HEK293 (cell line): ENCODE results near the gene PTPRG.

Source experiments
- KLF16 ChIP-seq: fragments of 450-650 bp; formaldehyde crosslinking; IDR thresholded peaks from 2 replicates; pipeline ENCODE4 v1.5.1; 2017; ENCODE audit warnings: missing biosample characterization, missing genetic modification characterization
- SP2 ChIP-seq: fragments of 450-650 bp; formaldehyde crosslinking; IDR thresholded peaks from 2 replicates; pipeline ENCODE4 v1.5.1; 2016; ENCODE audit warnings: missing biosample characterization, missing genetic modification characterization
- SP7 ChIP-seq: fragments of 450-650 bp; formaldehyde crosslinking; IDR thresholded peaks from 2 replicates; pipeline ENCODE4 v1.5.1; 2016; ENCODE audit warnings: missing biosample characterization, missing genetic modification characterization
- ZNF114 ChIP-seq: fragments of 450-650 bp; formaldehyde crosslinking; IDR thresholded peaks from 2 replicates; pipeline ENCODE4 v1.5.0; 2017; ENCODE audit warnings: missing biosample characterization, missing genetic modification characterization
- ZNF146 ChIP-seq: fragments of 450-650 bp; formaldehyde crosslinking; IDR thresholded peaks from 2 replicates; pipeline ENCODE4 v1.5.1; 2016; ENCODE audit warnings: missing biosample characterization, missing genetic modification characterization
- ZNF175 ChIP-seq: fragments of 450-650 bp; formaldehyde crosslinking; IDR thresholded peaks from 2 replicates; pipeline ENCODE4 v1.5.1; 2016; ENCODE audit warnings: missing biosample characterization, missing genetic modification characterization
- ZNF274 ChIP-seq, 2 experiments: fragments of 200-500 bp in 1 of 2; fragments of 450-650 bp in 1 of 2; sonication (Bioruptor generic) in 1 of 2; formaldehyde crosslinking in 1 of 2; IDR thresholded peaks; 2 replicates each; pipeline versions ENCODE4 v1.5.1 to v1.6.1; 2014 to 2016; ENCODE audit warnings: borderline replicate concordance in 1 of 2, inconsistent platforms in 1 of 2, low read length in 1 of 2, missing biosample characterization in 1 of 2, missing genetic modification characterization in 1 of 2
- ZNF571 ChIP-seq: fragments of 450-650 bp; formaldehyde crosslinking; IDR thresholded peaks from 2 replicates; pipeline ENCODE4 v1.5.0; 2017; ENCODE audit warnings: missing biosample characterization, missing genetic modification characterization
- TF ChIP-seq, protein P1 (sequence below): fragments of 450-650 bp; formaldehyde crosslinking; IDR thresholded peaks from 2 replicates; pipeline ENCODE4 v1.5.1; 2016; ENCODE audit warnings: missing biosample characterization, missing genetic modification characterization
- TF ChIP-seq, protein P2 (sequence below): fragments of 450-650 bp; formaldehyde crosslinking; IDR thresholded peaks from 2 replicates; pipeline ENCODE4 v1.5.1; 2016; ENCODE audit warnings: missing biosample characterization, missing genetic modification characterization
- TF ChIP-seq, protein P3 (sequence below): fragments of 450-650 bp; formaldehyde crosslinking; IDR thresholded peaks from 2 replicates; pipeline ENCODE4 v1.5.1; 2017; ENCODE audit warnings: missing biosample characterization, missing genetic modification characterization
- TF ChIP-seq, protein P4 (sequence below): fragments of 450-650 bp; formaldehyde crosslinking; IDR thresholded peaks from 2 replicates; pipeline ENCODE4 v1.5.1; 2016; ENCODE audit warnings: missing biosample characterization, missing genetic modification characterization
- TF ChIP-seq, protein P5 (sequence below): fragments of 450-650 bp; formaldehyde crosslinking; IDR thresholded peaks from 2 replicates; pipeline ENCODE4 v1.5.1; 2016; ENCODE audit warnings: missing biosample characterization, missing genetic modification characterization, low read depth

DNA sequence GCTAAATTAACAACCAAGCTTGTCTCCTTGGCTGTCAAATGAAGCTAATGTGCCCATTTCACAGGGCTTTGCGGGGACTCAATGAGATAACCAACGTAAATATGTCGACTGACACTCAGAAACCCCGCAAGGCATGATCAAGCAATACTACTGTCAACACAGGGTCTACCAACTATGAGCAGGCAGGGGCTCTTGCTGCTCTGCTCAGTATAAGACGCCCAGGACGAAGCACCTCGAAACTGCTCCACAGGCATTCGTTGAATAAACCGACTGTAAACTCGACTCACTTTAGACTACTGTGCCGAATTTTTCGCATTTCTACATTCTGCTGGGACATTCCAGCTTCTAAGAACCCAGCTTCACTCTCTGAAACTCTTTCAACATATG is 757.0 kb downstream of the PTPRG start:
- TF ChIP-seq SP7 (tag by site-specific recombination): no peak
- TF ChIP-seq ZNF274 (IDR thresholded peaks at IDR 0.05; ENCODE audit: low read length): no peak
- TF ChIP-seq ZNF274 (tag by site-specific recombination; IDR thresholded peaks at IDR 0.05; ENCODE audit: borderline replicate concordance): no peak
- TF ChIP-seq, protein P1, sequence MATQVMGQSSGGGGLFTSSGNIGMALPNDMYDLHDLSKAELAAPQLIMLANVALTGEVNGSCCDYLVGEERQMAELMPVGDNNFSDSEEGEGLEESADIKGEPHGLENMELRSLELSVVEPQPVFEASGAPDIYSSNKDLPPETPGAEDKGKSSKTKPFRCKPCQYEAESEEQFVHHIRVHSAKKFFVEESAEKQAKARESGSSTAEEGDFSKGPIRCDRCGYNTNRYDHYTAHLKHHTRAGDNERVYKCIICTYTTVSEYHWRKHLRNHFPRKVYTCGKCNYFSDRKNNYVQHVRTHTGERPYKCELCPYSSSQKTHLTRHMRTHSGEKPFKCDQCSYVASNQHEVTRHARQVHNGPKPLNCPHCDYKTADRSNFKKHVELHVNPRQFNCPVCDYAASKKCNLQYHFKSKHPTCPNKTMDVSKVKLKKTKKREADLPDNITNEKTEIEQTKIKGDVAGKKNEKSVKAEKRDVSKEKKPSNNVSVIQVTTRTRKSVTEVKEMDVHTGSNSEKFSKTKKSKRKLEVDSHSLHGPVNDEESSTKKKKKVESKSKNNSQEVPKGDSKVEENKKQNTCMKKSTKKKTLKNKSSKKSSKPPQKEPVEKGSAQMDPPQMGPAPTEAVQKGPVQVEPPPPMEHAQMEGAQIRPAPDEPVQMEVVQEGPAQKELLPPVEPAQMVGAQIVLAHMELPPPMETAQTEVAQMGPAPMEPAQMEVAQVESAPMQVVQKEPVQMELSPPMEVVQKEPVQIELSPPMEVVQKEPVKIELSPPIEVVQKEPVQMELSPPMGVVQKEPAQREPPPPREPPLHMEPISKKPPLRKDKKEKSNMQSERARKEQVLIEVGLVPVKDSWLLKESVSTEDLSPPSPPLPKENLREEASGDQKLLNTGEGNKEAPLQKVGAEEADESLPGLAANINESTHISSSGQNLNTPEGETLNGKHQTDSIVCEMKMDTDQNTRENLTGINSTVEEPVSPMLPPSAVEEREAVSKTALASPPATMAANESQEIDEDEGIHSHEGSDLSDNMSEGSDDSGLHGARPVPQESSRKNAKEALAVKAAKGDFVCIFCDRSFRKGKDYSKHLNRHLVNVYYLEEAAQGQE (tag by site-specific recombination): no peak
- TF ChIP-seq, protein P2, sequence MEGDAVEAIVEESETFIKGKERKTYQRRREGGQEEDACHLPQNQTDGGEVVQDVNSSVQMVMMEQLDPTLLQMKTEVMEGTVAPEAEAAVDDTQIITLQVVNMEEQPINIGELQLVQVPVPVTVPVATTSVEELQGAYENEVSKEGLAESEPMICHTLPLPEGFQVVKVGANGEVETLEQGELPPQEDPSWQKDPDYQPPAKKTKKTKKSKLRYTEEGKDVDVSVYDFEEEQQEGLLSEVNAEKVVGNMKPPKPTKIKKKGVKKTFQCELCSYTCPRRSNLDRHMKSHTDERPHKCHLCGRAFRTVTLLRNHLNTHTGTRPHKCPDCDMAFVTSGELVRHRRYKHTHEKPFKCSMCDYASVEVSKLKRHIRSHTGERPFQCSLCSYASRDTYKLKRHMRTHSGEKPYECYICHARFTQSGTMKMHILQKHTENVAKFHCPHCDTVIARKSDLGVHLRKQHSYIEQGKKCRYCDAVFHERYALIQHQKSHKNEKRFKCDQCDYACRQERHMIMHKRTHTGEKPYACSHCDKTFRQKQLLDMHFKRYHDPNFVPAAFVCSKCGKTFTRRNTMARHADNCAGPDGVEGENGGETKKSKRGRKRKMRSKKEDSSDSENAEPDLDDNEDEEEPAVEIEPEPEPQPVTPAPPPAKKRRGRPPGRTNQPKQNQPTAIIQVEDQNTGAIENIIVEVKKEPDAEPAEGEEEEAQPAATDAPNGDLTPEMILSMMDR: no peak
- no peak for TF ChIP-seq KLF16 (tag by site-specific recombination)
- no peak for TF ChIP-seq ZNF114 (tag by site-specific recombination)
- TF ChIP-seq SP2 (tag by site-specific recombination): no peak
- TF ChIP-seq, protein P3, sequence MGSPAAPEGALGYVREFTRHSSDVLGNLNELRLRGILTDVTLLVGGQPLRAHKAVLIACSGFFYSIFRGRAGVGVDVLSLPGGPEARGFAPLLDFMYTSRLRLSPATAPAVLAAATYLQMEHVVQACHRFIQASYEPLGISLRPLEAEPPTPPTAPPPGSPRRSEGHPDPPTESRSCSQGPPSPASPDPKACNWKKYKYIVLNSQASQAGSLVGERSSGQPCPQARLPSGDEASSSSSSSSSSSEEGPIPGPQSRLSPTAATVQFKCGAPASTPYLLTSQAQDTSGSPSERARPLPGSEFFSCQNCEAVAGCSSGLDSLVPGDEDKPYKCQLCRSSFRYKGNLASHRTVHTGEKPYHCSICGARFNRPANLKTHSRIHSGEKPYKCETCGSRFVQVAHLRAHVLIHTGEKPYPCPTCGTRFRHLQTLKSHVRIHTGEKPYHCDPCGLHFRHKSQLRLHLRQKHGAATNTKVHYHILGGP (tag by site-specific recombination): no peak
- TF ChIP-seq, protein P4, sequence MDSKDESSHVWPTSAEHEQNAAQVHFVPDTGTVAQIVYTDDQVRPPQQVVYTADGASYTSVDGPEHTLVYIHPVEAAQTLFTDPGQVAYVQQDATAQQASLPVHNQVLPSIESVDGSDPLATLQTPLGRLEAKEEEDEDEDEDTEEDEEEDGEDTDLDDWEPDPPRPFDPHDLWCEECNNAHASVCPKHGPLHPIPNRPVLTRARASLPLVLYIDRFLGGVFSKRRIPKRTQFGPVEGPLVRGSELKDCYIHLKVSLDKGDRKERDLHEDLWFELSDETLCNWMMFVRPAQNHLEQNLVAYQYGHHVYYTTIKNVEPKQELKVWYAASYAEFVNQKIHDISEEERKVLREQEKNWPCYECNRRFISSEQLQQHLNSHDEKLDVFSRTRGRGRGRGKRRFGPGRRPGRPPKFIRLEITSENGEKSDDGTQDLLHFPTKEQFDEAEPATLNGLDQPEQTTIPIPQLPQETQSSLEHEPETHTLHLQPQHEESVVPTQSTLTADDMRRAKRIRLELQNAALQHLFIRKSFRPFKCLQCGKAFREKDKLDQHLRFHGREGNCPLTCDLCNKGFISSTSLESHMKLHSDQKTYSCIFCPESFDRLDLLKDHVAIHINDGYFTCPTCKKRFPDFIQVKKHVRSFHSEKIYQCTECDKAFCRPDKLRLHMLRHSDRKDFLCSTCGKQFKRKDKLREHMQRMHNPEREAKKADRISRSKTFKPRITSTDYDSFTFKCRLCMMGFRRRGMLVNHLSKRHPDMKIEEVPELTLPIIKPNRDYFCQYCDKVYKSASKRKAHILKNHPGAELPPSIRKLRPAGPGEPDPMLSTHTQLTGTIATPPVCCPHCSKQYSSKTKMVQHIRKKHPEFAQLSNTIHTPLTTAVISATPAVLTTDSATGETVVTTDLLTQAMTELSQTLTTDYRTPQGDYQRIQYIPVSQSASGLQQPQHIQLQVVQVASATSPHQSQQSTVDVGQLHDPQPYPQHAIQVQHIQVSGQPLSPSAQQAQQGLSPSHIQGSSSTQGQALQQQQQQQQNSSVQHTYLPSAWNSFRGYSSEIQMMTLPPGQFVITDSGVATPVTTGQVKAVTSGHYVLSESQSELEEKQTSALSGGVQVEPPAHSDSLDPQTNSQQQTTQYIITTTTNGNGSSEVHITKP (tag by site-specific recombination): no peak
- TF ChIP-seq, protein P5, sequence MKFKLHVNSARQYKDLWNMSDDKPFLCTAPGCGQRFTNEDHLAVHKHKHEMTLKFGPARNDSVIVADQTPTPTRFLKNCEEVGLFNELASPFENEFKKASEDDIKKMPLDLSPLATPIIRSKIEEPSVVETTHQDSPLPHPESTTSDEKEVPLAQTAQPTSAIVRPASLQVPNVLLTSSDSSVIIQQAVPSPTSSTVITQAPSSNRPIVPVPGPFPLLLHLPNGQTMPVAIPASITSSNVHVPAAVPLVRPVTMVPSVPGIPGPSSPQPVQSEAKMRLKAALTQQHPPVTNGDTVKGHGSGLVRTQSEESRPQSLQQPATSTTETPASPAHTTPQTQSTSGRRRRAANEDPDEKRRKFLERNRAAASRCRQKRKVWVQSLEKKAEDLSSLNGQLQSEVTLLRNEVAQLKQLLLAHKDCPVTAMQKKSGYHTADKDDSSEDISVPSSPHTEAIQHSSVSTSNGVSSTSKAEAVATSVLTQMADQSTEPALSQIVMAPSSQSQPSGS (tag by site-specific recombination): no peak
- TF ChIP-seq ZNF175: no peak
- TF ChIP-seq ZNF571 (tag by site-specific recombination): no peak
- TF ChIP-seq ZNF146 (tag by site-specific recombination): no peak
